Caki2 (cell line): ENCODE data around the gene CRYGN. TPM values are rescaled to one million over a fixed set of nuclear protein-coding genes. Genes with fewer than 3 reads are reported as not detected.

Experiments
- DNase-seq: peaks from one replicate; pipeline ENCODE4 v3.0.0-alpha.2; 2015; ENCODE audit warnings: low read depth
- in situ Hi-C: cut with HindIII; loops from 2 replicates; pipeline ENCODE4 v1.10.0; 2016; ENCODE audit warnings: low sequenced_read_pairs, low pct_unique_long_range_greater_than_20kb, mixed read lengths
- total RNA-seq: library from RNA; depleted of rRNA; stranded (reverse); fragments of >200 nt; shearing (Covaris generic); gene quantifications from 2 replicates; pipeline ENCODE4 v1.2.3, GENCODE V29; 2014; ENCODE audit warnings: low replicate concordance

Gene CRYGN
- total RNA-seq, 1 experiment from 2014 or later: not detected

- in situ Hi-C loops: no loop called here
- DNase-seq: no peak
Observed at GRCh38 chr7:151430391-151431205, 9.3 kb downstream of the CRYGN start.

- no peak for DNase-seq
- in situ Hi-C loops: no loop called here
Observed at GRCh38 chr7:151429560-151430331, 10.2 kb downstream of the CRYGN start.

- no peak for DNase-seq
- in situ Hi-C loops: no loop called here
Observed at GRCh38 chr7:151429237-151429559, 10.7 kb downstream of the CRYGN start.

- peak; percentile 77 for DNase-seq
- in situ Hi-C loops: no loop called here
Observed at GRCh38 chr7:151428378-151429236, 11.3 kb downstream of the CRYGN start.

GRCh38 chr7:151427705-151428377 lies 12.1 kb downstream of the CRYGN start:
- in situ Hi-C loops: no loop called here
- DNase-seq: no peak

GRCh38 chr7:151426904-151427704 lies 12.8 kb downstream of the CRYGN start:
- in situ Hi-C loops: no loop called here
- DNase-seq: no peak

- in situ Hi-C loops: no loop called here
- peak; percentile 40 for DNase-seq
Observed at GRCh38 chr7:151426441-151426903, 13.5 kb downstream of the CRYGN start.

- in situ Hi-C loops: no loop called here
- no peak for DNase-seq
Observed at GRCh38 chr7:151425670-151426440, 14.1 kb downstream of the CRYGN start.

GRCh38 chr7:151424799-151425198 lies 15.1 kb downstream of the CRYGN start:
- in situ Hi-C loops: no loop called here
- DNase-seq: no peak

GRCh38 chr7:151423936-151424335 lies 16.0 kb downstream of the CRYGN start:
- DNase-seq: no peak
- in situ Hi-C loops: no loop called here

GRCh38 chr7:151423226-151423625 lies 16.7 kb downstream of the CRYGN start:
- DNase-seq: no peak
- in situ Hi-C loops: no loop called here

- no peak for DNase-seq
- in situ Hi-C loops: no loop called here
Observed at GRCh38 chr7:151422212-151422611, 17.7 kb downstream of the CRYGN start.

GRCh38 chr7:151420144-151420543 lies 19.8 kb downstream of the CRYGN start:
- no peak for DNase-seq
- in situ Hi-C loops: no loop called here

- in situ Hi-C loops: no loop called here
- DNase-seq: no peak
Observed at GRCh38 chr7:151416941-151417315, 23.0 kb downstream of the CRYGN start.

GRCh38 chr7:151416112-151416940 lies 23.6 kb downstream of the CRYGN start:
- in situ Hi-C loops: no loop called here

More at GRCh38 chr7:151416112-151416940, 23.6 kb downstream of the CRYGN start:
- no peak for DNase-seq
